Adipose tissue (tissue), 3 donors: ENCODE results near the gene PTPRE. TPM values are rescaled to one million over a fixed set of nuclear protein-coding genes. Genes with fewer than 3 reads are reported as not detected.

Experiments used
- H3K27ac ChIP-seq: one replicate; pipeline ENCODE4 v1.5.1; 2013; ENCODE audit warnings: low read depth, low read length
- WGBS, 3 donors: extraction: QIAGEN DNeasy Blood & Tissue Kit; methylation state at CpG; one replicate each; pipeline ENCODE4 v1.1.7; 2013; 5-methylcytosine and 5-hydroxymethylcytosine counted together
- polyA plus RNA-seq, 3 donors: library from polyadenylated mRNA; stranded (reverse); fragments of 200-250 nt; gene quantifications; one replicate each; pipeline ENCODE4 v1.2.3, GENCODE V29; 2013
- donor health status: healthy with polysubstance abuse.
- donor health status: Bipolar disorder and iron deficiency.
- donor health status: healthy.

The PTPRE gene
- polyA plus RNA-seq, 3 donors: 1.4 to 16.9 (median 10.8) TPM

- WGBS, 3 donors: 53 to 84% (median 73%) methylated on average over 5 of the region's 5 CpGs
- no peak overlapping the region for H3K27ac ChIP-seq
These were observed 11.7 kb downstream of the PTPRE start for GRCh38 chr10:127918572-127918971.

- WGBS, 3 donors: 35 to 56% (median 37%) methylated on average over 12 of the region's 12 CpGs
- H3K27ac ChIP-seq: peak overlapping the region; percentile 19
These were observed 12.7 kb downstream of the PTPRE start for GRCh38 chr10:127919418-127920271.

DNA sequence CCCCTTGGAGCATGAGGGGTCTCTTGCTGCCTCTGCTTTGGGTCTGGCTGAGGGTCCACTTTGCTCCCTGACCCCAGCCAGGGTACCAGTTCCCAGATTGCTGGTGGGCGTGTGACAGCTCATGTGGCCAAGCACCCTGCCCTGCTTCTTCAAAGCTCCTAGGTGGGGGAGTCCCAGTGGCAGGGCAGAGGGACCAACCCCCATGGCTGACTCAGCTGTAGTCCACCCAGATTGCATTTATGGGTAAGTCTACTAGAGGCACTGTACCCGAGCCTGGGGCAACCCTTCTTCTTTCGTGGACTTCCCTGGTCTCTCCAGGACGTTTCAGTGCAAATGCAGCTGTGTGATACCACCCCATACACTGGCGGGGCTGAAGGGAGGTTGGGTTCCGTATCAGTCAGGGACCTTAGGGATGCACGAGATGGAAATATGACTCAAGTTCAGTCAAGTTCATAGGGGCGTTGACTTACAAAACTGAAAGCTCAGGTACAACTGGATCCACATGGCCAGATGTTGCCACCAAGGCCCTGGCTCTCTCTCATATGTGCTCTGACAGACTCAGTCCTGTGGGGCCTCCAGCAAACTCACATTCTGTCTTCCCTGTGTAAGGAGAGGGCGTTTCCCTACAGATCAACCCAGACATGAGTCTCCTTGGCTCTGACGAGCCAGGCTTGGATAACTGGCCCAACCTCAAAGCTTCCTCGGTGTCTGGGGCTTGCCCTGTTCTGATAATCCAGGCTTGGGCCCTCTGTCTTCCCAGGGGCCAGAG lies 13.6 kb downstream of the PTPRE start:
- WGBS, 3 donors: 64 to 74% (median 74%) methylated on average over 11 of the region's 11 CpGs
- H3K27ac ChIP-seq: peak overlapping the region; percentile 19

GRCh38 chr10:127921075-127921752 lies 14.3 kb downstream of the PTPRE start:
- H3K27ac ChIP-seq: no peak overlapping the region
- WGBS, 3 donors: 86 to 91% (median 90%) methylated on average over 11 of the region's 11 CpGs

DNA sequence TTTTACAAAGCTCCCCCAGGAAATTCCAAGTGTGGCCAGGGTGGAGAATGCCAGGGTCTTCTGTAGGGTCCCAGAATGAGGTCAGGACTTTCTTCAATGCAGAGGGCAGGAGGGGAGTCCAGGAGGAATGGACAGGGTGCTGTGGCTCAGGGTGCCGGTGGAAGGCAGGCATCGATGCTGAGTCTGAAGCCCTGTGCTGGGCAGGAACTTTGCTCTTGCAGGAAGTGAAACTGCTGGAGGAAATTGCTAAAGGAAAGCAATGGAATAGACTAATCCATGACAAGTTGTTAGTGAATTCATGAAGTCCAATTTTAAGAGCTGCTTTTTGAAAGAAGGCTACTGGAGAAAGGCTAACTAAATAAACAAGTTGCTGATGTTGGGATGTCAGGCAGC lies 14.8 kb downstream of the PTPRE start:
- WGBS, 3 donors: 29 to 85% (median 42%) methylated on average over 2 of the region's 2 CpGs
- H3K27ac ChIP-seq: no peak overlapping the region

- whole genome bisulfite sequencing, 3 donors: 91 to 95% (median 95%) methylated on average over 8 to 9 of the region's 9 CpGs
- no peak overlapping the region for H3K27ac ChIP-seq
These were observed 15.3 kb downstream of the PTPRE start for GRCh38 chr10:127922206-127922605.

- 86 to 88% (median 86%) methylated on average over 12 of the region's 12 CpGs for WGBS, 3 donors
- H3K27ac ChIP-seq: no peak overlapping the region
These were observed 15.9 kb downstream of the PTPRE start for GRCh38 chr10:127922675-127923366.

GRCh38 chr10:127923646-127924045 lies 16.7 kb downstream of the PTPRE start:
- WGBS, 3 donors: 47 to 61% (median 58%) methylated on average over 1 of the region's 1 CpG
- H3K27ac ChIP-seq: no peak overlapping the region

DNA sequence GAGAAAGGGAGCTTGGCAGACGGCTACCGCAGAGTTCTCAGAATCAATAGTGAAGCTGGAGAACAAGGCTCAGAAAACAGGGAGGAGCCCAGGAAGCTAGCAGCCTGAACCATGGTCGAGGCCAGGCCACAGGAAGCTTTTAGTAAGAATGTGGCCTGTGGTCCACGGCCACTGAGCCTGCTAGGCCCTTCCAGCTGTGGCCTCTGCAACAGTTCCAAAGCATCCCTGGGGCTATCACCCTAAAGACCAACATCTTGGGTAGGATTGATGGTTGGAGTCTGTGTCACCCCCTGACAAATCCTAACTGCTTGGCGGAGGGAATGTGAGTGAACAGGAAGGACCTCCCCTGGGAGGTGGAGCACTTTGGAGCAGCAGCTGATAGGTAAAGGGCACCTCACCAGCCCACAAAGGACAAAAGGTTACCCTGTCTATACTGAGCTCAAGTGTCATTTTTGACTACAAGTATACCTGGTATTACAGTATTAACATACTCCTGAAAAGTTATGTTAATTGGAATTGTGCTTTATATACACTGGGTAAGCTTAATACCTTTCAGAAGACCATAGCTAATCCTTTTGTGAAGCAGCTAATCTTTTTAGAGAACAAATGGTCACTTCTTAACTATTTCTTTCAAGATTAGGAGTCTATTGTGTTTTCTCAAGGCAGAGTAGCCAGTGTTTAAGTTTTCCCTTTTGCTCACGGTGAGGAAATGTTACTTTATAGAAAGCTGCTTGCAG lies 18.7 kb downstream of the PTPRE start:
- WGBS, 3 donors: 60 to 69% (median 61%) methylated on average over 6 of the region's 6 CpGs
- no peak overlapping the region for H3K27ac ChIP-seq

- WGBS, 3 donors: 55 to 67% (median 63%) methylated on average over 8 of the region's 8 CpGs
- H3K27ac ChIP-seq: no peak overlapping the region
These were observed 19.6 kb downstream of the PTPRE start for GRCh38 chr10:127926455-127926854.

- no peak overlapping the region for H3K27ac ChIP-seq
These were observed 21.3 kb downstream of the PTPRE start for GRCh38 chr10:127928021-127928806.

DNA sequence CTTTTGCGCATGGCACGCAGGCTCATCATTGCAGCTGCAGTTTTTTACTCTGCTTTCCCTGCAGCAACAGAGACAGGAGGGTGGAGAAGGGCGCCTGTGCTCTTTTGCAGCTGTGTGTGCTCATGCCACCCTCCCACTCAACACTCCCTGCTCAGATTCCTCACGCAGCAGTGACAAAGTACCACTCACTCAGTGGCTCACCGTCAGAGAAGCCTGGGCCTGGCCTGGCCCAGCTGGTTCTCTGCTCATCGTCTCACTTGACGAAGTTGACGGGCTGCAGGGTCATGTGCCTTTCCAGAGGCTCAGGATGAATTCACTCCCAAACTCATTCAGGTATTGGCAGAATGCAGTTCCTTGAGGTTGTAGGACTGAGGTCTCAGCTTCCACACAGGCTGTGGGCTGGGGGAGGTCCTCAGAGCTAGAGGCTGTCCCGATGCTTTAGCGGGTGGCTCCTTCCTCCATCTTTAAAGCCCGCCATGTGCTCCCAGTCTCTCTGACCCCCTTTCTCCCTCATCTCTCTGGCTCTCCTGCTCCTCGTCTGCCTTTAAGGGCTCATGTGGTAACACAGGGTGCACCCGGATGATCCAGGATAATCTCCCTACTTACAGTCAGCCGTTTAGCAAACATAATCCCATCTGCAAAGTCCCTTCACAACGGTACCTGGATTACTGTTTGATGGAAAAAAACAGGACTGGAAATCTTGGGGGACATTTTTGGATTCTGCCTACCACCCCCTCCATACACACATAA lies 25.8 kb downstream of the PTPRE start:
- H3K27ac ChIP-seq: no peak overlapping the region
- WGBS, 3 donors: 89 to 97% (median 95%) methylated on average over 15 of the region's 15 CpGs

More at GRCh38 chr10:127928021-127928806, 21.3 kb downstream of the PTPRE start:
- 46 to 61% (median 54%) methylated on average over 10 of the region's 10 CpGs for WGBS, 3 donors

DNA sequence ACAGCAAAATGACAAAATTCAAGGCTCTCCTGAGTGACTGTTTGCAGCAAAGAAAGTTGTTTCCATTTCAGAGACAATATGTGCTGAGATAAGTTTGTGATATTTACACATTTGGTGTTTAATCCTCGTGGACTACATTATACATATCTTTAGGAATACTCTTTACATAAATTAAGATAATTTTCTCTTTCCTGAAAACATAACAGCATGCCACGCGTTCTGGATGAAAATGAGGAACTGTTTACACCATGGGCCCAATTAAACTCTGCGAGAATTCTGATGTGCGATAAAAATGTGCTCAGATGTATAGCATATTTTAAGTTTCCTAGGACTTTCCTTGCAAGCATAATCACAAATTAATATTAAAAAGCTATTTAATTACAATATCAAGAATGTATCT lies 26.4 kb downstream of the PTPRE start:
- whole genome bisulfite sequencing, 3 donors: 83% methylated on average over 5 of the region's 5 CpGs

GRCh38 chr10:127934383-127934782 lies 27.5 kb downstream of the PTPRE start:
- 90 to 96% (median 95%) methylated on average over 14 of the region's 14 CpGs for WGBS, 3 donors
- H3K27ac ChIP-seq: no peak overlapping the region

More for the DNA sequence above, 26.4 kb downstream of the PTPRE start:
- no peak overlapping the region for H3K27ac ChIP-seq

GRCh38 chr10:127935071-127935561 lies 28.2 kb downstream of the PTPRE start:
- WGBS, 3 donors: 66 to 70% (median 67%) methylated on average over 16 of the region's 16 CpGs
- no peak overlapping the region for H3K27ac ChIP-seq

DNA sequence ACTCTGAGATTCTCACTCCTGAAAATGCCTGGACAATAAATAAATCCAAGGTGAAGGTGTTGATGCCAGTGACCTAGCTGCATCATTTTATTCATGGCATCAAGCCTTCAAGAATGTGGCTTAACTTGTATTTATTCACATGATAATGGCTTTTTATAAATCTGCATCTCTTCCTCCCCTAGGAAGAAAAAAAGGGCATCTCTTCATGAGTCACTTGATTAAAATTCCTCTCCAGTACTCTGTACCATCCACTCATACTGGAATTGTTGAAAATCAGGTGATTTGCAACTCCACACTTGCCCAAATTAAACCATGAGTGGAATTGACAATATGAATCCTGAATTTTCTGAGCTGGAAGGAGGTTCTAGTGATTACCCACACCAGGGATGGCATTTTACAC lies 30.2 kb downstream of the PTPRE start:
- H3K27ac ChIP-seq: no peak overlapping the region
